Right ventricle myocardium superior (tissue), 1 donor: ENCODE data around the gene ST6GALNAC3. TPM values are rescaled to one million over a fixed set of nuclear protein-coding genes. Genes with fewer than 3 reads are reported as not detected.
"Not testable (repeated sequence)": the region's sequence is repeated elsewhere in the genome, so short reads cannot be mapped to it uniquely, and the experiment has no call there.

Experiments
- ATAC-seq: fragments of 200-7000 bp; cut with Tn5 transposase; one replicate; pipeline ENCODE4 v1.9.1; 2020; ENCODE audit warnings: mild to moderate bottlenecking; ENCODE audit not compliant: poor library complexity
- DNase-seq: peaks from one replicate; pipeline ENCODE4 v3.0.0-alpha.2; 2020
- intact Hi-C: fragments of 100-400 bp; cut with DNase I; formaldehyde crosslinking; loops from one replicate; pipeline ENCODE4 v1.11.2; 2022
- long read RNA-seq: library from polyadenylated mRNA; unstranded; transcript quantifications from one replicate; pipeline ENCODE4 v2.0.0, GENCODE V29; 2021
- total RNA-seq: library from RNA; stranded (reverse); fragmentation: NEBNext Ultra II Directional; extraction: Animal tissue kit (Norgen Biotek cat#: 25700); gene quantifications from one replicate; pipeline ENCODE4 v1.2.1, GENCODE V29; 2021
- donor health status: DM: no; HTN: yes; CAD: no; lungs with severe emphysema.

Gene ST6GALNAC3
- total RNA-seq: 4.5 TPM
- long read RNA-seq, partial matches to known transcripts: 3 of 4 reads
- long read RNA-seq, other reads (novel, unspliced or antisense): 1 of 4 reads

GRCh38 chr1:76074321-76075187, at the start of gene ST6GALNAC3:
Gene ST6GALNAC3 (plus strand): TSS chr1:76074746.
- intact Hi-C loops: no loop called here
- peak; percentile 86 for DNase-seq
- ATAC-seq: peak; percentile 99

- no peak for ATAC-seq
- no peak for DNase-seq
- intact Hi-C loops: no loop called here
Observed at GRCh38 chr1:76027341-76027740, 47.2 kb upstream of the ST6GALNAC3 start.

GRCh38 chr1:76029331-76029730, 45.2 kb upstream of the ST6GALNAC3 start:
- intact Hi-C loops: no loop called here
- no peak for DNase-seq
- no peak for ATAC-seq

DNA sequence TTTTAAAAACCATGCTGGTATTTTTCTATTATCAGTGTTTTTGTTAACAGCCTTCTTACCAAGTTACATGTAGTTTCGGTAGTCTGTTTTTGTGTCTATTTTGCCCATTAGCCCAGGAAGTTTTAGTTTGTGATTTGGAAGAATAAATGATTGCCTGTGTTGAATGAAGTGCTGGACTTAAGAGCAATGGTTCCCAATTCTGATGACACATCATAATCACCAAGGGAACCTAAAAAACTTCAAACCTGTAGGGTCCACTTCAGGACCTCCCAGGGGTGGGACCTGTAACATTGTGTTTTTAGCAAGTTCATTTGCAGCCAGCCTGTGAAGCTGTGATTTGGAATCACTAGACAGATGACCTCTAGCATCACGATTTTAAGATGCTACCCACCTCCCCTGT, 43.0 kb upstream of the ST6GALNAC3 start:
- ATAC-seq (no peak), DNase-seq (no peak)
- intact Hi-C loops: no loop called here

- no peak for ATAC-seq
- no peak for DNase-seq
- intact Hi-C loops: no loop called here
Observed at GRCh38 chr1:76033800-76034475, 40.6 kb upstream of the ST6GALNAC3 start.

- DNase-seq (no peak), ATAC-seq (no peak)
- intact Hi-C loops: no loop called here
Observed at GRCh38 chr1:76035053-76035452, 39.5 kb upstream of the ST6GALNAC3 start.

DNA sequence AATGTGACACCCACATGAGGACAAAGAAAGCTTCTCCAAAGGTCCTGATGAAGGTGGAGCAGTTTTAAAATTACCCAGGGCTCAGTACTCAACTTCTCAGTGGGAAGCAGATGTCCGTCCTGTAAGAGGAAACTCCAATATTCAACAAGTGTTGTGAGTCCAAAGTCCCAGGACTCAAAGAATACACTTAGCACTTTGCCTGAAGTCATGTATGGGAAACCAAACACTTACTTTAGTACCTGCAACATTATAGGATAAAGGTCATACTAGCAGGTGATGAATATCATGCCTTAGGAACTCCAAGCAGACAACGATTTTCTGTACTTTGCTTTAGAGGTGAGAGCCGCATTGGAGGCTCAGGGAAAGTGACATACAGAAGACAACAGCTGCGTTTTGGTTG, 37.2 kb upstream of the ST6GALNAC3 start:
- intact Hi-C loops: no loop called here
- ATAC-seq: no peak
- DNase-seq: no peak

DNA sequence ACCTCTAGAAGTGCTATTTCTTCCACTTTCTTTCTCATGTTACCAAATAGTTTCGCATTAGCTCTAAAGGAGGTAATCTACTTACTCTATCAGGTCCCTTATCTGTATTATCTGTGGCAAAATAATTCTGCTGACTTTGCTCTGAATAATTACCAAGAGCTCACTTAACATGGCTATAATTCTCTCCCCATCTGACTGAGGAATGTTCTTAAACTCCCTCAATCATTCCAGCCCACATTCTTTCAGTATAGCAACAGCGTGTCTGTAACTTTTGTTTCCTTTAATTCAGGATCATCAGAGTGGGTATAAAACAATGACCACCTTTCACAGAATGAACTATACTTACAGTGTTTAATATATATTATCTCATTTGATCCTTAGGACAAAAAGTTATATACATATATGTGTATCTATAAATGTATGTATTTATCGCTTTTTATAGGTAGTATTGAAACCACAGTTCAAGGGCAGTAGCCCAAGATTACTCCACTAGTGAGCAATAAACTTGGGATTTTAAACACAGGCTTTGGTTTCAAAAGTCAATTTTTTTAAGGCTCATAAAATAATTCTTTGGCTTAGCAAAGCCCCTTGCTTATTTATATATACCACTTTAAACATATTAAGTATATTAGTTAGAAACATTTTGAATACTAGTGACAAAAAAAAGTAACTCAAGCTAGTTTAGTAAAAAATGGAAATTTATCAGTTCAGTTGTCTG, 36.1 kb upstream of the ST6GALNAC3 start:
- no peak for DNase-seq
- no peak for ATAC-seq
- intact Hi-C loops: no loop called here

DNA sequence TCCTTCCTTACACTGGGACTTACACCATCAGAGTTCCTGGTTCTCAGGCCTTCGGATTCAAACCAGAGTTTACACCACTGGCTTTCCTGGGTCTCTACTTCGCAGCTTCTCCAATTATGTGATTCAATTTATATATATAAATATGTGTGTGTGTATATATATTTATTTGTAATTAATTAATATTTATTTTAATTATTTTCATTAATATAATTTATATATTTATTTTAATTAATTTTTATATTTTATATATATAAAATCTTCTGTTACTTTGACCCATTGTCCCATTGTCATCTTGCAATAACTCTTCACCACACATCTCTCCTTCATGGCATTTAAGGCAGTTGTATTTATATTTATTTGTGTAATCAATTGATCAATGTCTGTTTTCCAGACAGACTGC, 28.4 kb upstream of the ST6GALNAC3 start:
- intact Hi-C loops: no loop called here
- DNase-seq: no peak
- ATAC-seq: no peak

GRCh38 chr1:76048219-76048618, 26.3 kb upstream of the ST6GALNAC3 start:
- DNase-seq (no peak), ATAC-seq (no peak)
- intact Hi-C loops: no loop called here

DNA sequence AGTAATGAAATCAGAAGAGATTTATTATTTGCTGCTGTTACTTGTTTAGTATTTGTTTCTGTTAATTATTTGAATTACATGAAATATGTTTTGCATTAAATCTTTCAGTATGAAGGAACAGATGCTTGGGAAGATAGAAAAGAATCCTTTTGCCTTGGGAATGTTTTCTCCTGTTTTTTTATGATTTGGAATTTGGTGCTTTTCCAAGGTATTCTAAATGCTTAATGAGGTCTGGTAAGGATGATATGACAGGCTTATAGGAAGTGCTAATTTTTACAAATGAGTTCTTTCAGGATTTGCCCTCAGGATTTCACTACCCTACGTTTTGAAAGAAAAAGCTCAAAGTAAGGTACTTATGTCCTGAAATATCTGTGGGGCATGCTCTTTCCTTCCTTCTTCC, 25.6 kb upstream of the ST6GALNAC3 start:
- DNase-seq: no peak
- intact Hi-C loops: no loop called here
- no peak for ATAC-seq

DNA sequence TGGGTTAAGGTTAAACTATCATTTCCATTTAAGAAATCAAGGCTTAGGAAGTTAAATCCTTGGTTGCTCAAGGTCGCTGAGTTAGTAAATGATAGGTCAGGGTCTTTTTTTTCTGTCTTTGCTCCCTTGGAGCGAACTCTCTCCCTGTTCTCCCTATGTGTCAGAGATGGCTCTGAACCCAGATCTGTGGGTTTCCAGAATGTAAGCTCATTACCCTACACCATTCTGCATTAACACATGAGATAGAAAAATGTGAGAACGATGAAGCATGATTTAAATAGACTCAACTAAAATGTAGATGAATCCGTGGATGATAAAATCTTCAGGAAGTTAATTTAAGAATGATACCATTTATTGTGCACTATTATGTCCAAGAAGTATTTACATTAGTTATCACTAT, 25.0 kb upstream of the ST6GALNAC3 start:
- intact Hi-C loops: no loop called here
- ATAC-seq: no peak
- DNase-seq: no peak

DNA sequence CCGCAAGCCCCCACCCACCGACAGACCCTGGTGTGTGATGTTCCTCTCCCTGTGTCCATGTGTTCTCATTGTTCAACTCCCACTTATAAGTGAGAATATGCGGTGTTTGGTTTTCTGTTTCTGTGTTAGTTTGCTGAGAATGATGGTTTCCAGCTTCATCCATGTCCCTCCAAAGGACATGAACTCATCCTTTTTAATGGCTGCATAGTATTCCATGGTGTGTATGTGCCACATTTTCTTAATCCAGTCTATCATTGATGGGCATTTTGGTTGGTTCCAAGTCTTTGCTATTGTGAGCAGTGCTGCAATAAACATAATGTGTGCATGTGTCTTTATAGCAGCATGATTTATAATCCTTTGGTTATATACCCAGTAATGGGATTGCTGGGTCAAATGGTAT, 24.5 kb upstream of the ST6GALNAC3 start:
- ATAC-seq, intact Hi-C loops, DNase-seq: not testable (repeated sequence)

DNA sequence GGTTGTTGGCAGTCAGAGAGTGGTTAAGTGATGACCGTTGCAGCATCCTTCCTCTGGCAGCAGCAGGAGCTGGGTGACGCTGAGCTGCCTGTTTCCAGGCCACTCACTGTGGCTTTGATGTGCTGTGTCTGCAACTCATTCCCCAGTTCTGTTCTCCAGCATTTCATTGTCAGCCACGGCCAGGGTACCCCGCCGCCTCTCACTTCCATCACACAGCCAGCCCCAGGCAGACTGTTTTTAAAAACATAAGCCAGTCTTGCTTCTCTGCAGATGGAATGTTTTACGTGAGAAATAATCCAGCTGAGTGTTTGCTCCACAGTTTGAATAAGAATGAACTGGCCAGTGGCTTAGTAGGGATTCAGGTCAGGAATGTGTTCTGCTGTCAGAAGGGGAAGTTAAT, 21.5 kb upstream of the ST6GALNAC3 start:
- DNase-seq (no peak), ATAC-seq (no peak)
- intact Hi-C loops: no loop called here

DNA sequence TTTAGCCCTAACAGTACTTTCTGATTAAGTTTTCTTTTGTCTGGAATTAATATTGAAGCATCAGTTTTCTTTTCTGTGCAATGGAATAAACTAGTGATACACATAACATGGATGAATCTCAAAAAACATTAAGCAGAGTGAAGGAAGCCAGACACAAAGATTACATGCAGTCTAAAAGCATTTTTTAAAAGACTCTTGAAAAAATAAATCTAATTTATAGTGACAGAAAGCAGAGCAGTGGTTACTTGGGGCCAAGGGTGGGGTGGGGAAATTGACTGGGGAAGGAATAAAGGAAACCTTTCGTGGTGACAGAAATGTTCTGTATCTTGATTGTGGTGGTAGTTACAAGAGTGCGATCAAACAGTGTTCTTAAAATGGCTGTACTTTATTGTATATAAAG, 20.2 kb upstream of the ST6GALNAC3 start:
- ATAC-seq (no peak), DNase-seq (no peak)
- intact Hi-C loops: no loop called here

DNA sequence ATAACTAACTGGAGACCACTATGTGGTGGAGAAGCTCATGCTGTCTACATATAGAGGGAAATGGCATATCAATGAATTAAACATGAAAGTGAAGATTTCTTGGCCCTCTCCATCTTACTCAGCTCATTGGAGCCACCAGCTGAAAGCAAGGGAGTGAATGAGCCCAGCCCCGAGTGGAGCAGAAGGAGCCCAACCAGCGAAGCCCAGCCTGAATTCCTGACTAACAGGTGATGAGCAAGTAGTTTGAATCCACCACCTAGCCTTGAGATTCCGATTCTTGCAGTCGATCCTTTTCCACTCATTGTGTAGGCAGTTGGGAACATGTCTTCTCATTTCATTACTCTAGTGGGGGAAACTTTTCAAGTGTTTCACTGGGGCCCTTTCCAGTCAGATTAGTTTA, 18.6 kb upstream of the ST6GALNAC3 start:
- DNase-seq (no peak), ATAC-seq (no peak)
- intact Hi-C loops: no loop called here

GRCh38 chr1:76059451-76059850, 15.1 kb upstream of the ST6GALNAC3 start:
- intact Hi-C loops: no loop called here
- DNase-seq (no peak), ATAC-seq (no peak)

GRCh38 chr1:76065270-76065669, 9.3 kb upstream of the ST6GALNAC3 start:
- intact Hi-C loops: no loop called here
- ATAC-seq (no peak), DNase-seq (no peak)

DNA sequence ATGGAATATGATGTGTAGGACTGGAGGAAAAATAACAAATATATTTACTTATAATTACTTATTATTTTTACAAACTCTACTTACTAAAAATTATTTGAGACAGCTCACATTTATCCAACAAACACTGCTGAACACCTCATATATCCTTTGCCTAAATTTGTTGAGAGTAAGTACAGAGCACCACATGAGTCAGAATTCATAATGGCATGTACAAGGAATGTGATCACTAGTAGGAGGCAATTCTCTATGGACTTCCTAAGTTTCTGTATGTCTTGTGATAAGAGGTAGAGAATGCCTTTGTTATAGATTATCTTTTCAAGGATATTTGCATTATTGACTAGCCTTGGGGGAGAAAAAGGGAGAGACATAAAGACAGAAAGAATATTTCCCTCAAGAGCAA, 8.2 kb upstream of the ST6GALNAC3 start:
- ATAC-seq (no peak), DNase-seq (no peak)
- intact Hi-C loops: no loop called here

- intact Hi-C loops: no loop called here
- ATAC-seq (no peak), DNase-seq (no peak)
Observed at GRCh38 chr1:76068542-76068941, 6.0 kb upstream of the ST6GALNAC3 start.
